ENCODE results near the gene CRAMP1. TPM values are rescaled to one million over a fixed set of nuclear protein-coding genes. Genes with fewer than 3 reads are reported as not detected.

The CRAMP1 gene
- total RNA-seq, 4 donors from 2014 or later, result 5.2 to 9.9 (median 8.0) TPM

DNA sequence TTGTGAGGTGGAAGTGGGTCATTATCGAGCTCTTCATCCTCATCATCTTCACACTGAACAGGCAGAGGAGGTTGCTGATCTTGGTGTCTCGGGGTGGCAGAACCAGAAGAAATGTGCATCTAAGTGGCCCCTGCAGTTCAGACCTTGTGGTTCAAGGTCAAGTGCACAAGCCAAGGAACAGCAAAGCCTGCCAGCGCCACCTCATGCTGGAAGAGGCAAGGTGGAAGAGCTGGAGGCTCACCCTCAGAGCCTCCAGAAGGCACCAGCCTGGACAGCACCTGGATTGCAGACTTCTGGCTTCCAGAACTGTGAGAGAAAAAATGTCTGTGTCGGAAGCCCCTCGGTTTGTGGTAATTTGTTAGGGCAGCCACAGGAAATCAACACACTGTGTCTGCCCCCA is 32.9 kb upstream of the CRAMP1 start:
- intact Hi-C loops (cut with DNase I), result no loop called here
- DNase-seq, result no peak
- H3K9me3 ChIP-seq, result no peaks in the 10 kb centered on the region
- H3K27me3 ChIP-seq, result no peaks in the 10 kb centered on the region
- no peak overlapping the region for H3K27ac ChIP-seq
- no peaks in the 10 kb centered on the region for H3K4me1 ChIP-seq
- H3K4me3 ChIP-seq, result no peak overlapping the region
- H3K36me3 ChIP-seq, result peaks cover 0 to 74% (median 6%) of the 10 kb centered on the region in 3 donors
- WGBS, 2 donors, result 91 to 94% methylated on average over 5 of the region's 5 CpGs
- no peak for TF ChIP-seq POLR2A (IDR thresholded peaks at IDR 0.05)
- TF ChIP-seq, protein P1, sequence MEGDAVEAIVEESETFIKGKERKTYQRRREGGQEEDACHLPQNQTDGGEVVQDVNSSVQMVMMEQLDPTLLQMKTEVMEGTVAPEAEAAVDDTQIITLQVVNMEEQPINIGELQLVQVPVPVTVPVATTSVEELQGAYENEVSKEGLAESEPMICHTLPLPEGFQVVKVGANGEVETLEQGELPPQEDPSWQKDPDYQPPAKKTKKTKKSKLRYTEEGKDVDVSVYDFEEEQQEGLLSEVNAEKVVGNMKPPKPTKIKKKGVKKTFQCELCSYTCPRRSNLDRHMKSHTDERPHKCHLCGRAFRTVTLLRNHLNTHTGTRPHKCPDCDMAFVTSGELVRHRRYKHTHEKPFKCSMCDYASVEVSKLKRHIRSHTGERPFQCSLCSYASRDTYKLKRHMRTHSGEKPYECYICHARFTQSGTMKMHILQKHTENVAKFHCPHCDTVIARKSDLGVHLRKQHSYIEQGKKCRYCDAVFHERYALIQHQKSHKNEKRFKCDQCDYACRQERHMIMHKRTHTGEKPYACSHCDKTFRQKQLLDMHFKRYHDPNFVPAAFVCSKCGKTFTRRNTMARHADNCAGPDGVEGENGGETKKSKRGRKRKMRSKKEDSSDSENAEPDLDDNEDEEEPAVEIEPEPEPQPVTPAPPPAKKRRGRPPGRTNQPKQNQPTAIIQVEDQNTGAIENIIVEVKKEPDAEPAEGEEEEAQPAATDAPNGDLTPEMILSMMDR (IDR thresholded peaks at IDR 0.05), result no peak

DNA sequence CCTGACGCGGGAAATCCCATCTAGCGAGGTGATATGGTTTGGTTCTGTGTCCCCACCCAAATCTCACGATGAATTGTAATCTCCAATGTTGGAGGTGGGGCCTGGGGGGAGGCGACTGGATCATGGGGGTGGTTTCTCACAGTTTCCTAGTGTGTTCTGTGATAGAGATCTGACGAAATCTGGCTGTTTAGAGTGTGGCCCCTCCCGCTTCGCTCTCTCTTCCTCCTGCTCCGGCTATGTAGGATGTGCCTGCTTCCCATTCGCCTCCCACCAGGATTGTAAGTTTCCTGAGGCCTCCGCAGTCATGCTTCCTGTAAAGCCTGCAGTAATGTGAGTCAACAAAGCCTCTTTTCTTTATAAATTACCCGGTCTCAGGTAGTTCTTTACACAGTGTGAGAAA is 31.9 kb upstream of the CRAMP1 start:
- H3K27ac ChIP-seq, result no peak overlapping the region
- TF ChIP-seq POLR2A (IDR thresholded peaks at IDR 0.05), result no peak
- TF ChIP-seq, protein P1 (IDR thresholded peaks at IDR 0.05), result no peak
- 76 to 80% methylated on average over 12 of the region's 12 CpGs for WGBS, 2 donors
- no peak overlapping the region for H3K4me3 ChIP-seq
- H3K36me3 ChIP-seq, result peaks cover 0 to 82% (median 6%) of the 10 kb centered on the region in 3 donors
- no peak for DNase-seq
- no peaks in the 10 kb centered on the region for H3K27me3 ChIP-seq
- H3K9me3 ChIP-seq, result no peaks in the 10 kb centered on the region
- no peaks in the 10 kb centered on the region for H3K4me1 ChIP-seq
- intact Hi-C loops (cut with DNase I), result no loop called here

- no peak for TF ChIP-seq POLR2A (IDR thresholded peaks at IDR 0.05)
- TF ChIP-seq, protein P1 (IDR thresholded peaks at IDR 0.05), result no peak
- Histone ChIP-seq H3K4me1 (no peaks in the 10 kb centered on the region), H3K4me3 (no peak overlapping the region), H3K27me3 (no peaks in the 10 kb centered on the region), H3K9me3 (no peaks in the 10 kb centered on the region), H3K27ac (no peak overlapping the region), H3K36me3 (peaks cover 0 to 85% (median 6%) of the 10 kb centered on the region in 3 donors)
- intact Hi-C loops (cut with DNase I), result no loop called here
- 67 to 100% methylated on average over 1 to 6 of the region's 6 CpGs for WGBS, 2 donors
- no peak for DNase-seq
Observed at GRCh38 chr16:1580956-1581355, 31.2 kb upstream of the CRAMP1 start.

DNA sequence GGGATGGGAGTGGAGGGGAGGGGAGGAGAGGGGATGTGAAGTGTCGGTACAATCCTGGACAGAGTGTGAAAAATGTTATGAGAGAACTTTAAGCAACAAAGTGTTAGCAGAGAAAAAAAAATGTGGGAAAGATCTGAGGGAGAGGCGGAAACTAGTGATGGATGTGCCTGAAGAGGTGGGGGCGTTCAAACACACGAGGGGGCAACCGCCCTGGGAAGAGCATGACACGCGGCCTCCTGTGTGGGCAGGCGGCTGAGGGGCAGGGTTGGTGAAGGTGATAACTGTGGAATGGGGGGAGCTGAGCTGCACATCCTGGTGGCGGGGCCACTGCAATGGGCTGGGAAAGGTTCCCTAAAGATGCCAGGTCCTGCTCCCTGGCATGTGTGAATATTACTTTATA is 30.4 kb upstream of the CRAMP1 start:
- Histone ChIP-seq H3K4me1 (no peaks in the 10 kb centered on the region), H3K9me3 (no peaks in the 10 kb centered on the region), H3K27me3 (no peaks in the 10 kb centered on the region), H3K36me3 (peaks cover 0 to 89% (median 6%) of the 10 kb centered on the region in 3 donors), H3K27ac (no peak overlapping the region), H3K4me3 (no peak overlapping the region)
- WGBS, 2 donors, result 82 to 86% methylated on average over 9 of the region's 9 CpGs
- no peak for DNase-seq
- intact Hi-C loops (cut with DNase I), result no loop called here
- TF ChIP-seq, protein P1 (IDR thresholded peaks at IDR 0.05), result no peak

- Histone ChIP-seq H3K27ac (no peak overlapping the region), H3K4me1 (no peaks in the 10 kb centered on the region), H3K36me3 (peaks cover 0 to 95% (median 6%) of the 10 kb centered on the region in 3 donors), H3K9me3 (no peaks in the 10 kb centered on the region), H3K27me3 (no peaks in the 10 kb centered on the region), H3K4me3 (no peak overlapping the region)
- DNase-seq, result no peak
- WGBS, 2 donors, result 88 to 89% methylated on average over 11 to 14 of the region's 15 CpGs
- TF ChIP-seq POLR2A (IDR thresholded peaks at IDR 0.05), result no peak
- TF ChIP-seq, protein P1 (IDR thresholded peaks at IDR 0.05), result no peak
- intact Hi-C loops (cut with DNase I), result no loop called here
Observed at GRCh38 chr16:1583180-1583579, 29.0 kb upstream of the CRAMP1 start.
